Progenitor cell of endocrine pancreas (in vitro differentiated cells): ENCODE results near the gene VDR. TPM values are rescaled to one million over a fixed set of nuclear protein-coding genes. Genes with fewer than 3 reads are reported as not detected.

Source experiments
- DNase-seq: peaks from one replicate; pipeline ENCODE4 v3.0.0; 2021; ENCODE audit warnings: low spot score; ENCODE audit not compliant: unreplicated experiment
- H3K27ac Mint-ChIP-seq: 2 replicates; pipeline ENCODE4 v1.8.0; 2021; ENCODE audit warnings: mild to moderate bottlenecking, moderate library complexity, mixed read lengths
- H3K27me3 Mint-ChIP-seq: 2 replicates; pipeline ENCODE4 v1.8.0; 2021; ENCODE audit warnings: mixed read lengths
- H3K36me3 Mint-ChIP-seq: 2 replicates; pipeline ENCODE4 v1.8.0; 2022; ENCODE audit warnings: mixed read lengths; ENCODE audit not compliant: insufficient read depth
- H3K4me1 Mint-ChIP-seq: 2 replicates; pipeline ENCODE4 v1.8.0; 2021; ENCODE audit warnings: low read depth, mixed read lengths
- H3K4me3 Mint-ChIP-seq: 2 replicates; pipeline ENCODE4 v1.8.0; 2021; ENCODE audit warnings: low read depth, mild to moderate bottlenecking, moderate library complexity, mixed read lengths
- H3K9me3 Mint-ChIP-seq: 2 replicates; pipeline ENCODE4 v1.8.0; 2021; ENCODE audit warnings: low read depth, mixed read lengths
- CTCF ChIP-seq: fragments of 200-600 bp; sonication (generic); IDR thresholded peaks from one replicate; pipeline ENCODE4 v1.5.0; 2021; ENCODE audit warnings: antibody characterized with exemption, mild to moderate bottlenecking; ENCODE audit not compliant: unreplicated experiment
- total RNA-seq: library from RNA; stranded (reverse); gene quantifications from 2 replicates; pipeline ENCODE4 v1.2.1, GENCODE V29; 2021

VDR gene
- total RNA-seq, 1 donor from 2014 or later, result 0.31 TPM

GRCh38 chr12:47794679-47795078 lies 110.1 kb downstream of the VDR start:
- Mint-ChIP-seq H3K9me3 (no peaks in the 10 kb centered on the region), H3K36me3 (peaks cover 6% of the 10 kb centered on the region), H3K4me3 (no peak overlapping the region), H3K27me3 (no peaks in the 10 kb centered on the region), H3K4me1 (peaks cover 2% of the 10 kb centered on the region), H3K27ac (no peak overlapping the region)
- no peak for TF ChIP-seq CTCF
- DNase-seq, result no peak

GRCh38 chr12:47793015-47793681 lies 111.6 kb downstream of the VDR start:
- no peak for TF ChIP-seq CTCF
- no peak overlapping the region for H3K27ac Mint-ChIP-seq
- peaks cover 12% of the 10 kb centered on the region for H3K36me3 Mint-ChIP-seq
- no peaks in the 10 kb centered on the region for H3K9me3 Mint-ChIP-seq
- H3K27me3 Mint-ChIP-seq, result no peaks in the 10 kb centered on the region
- H3K4me1 Mint-ChIP-seq, result peaks cover 2% of the 10 kb centered on the region
- no peak overlapping the region for H3K4me3 Mint-ChIP-seq
- no peak for DNase-seq

GRCh38 chr12:47791874-47792273 lies 112.9 kb downstream of the VDR start:
- Mint-ChIP-seq H3K9me3 (no peaks in the 10 kb centered on the region), H3K4me3 (no peak overlapping the region), H3K36me3 (peaks cover 14% of the 10 kb centered on the region), H3K27ac (no peak overlapping the region), H3K27me3 (no peaks in the 10 kb centered on the region), H3K4me1 (no peaks in the 10 kb centered on the region)
- no peak for TF ChIP-seq CTCF
- DNase-seq, result no peak

Other genes with a start within 250 kb of the VDR start
- gene RPAP3, start 199.0 kb downstream of the VDR start, total RNA-seq, result 36.4 and 39.8 TPM in 2 replicates
- gene ENDOU, start 179.5 kb downstream of the VDR start, total RNA-seq, result not detected in 2 replicates
- gene RAPGEF3, start 146.1 kb downstream of the VDR start, total RNA-seq, result 1.2 and 1.7 TPM in 2 replicates
- 15.1 and 16.2 TPM in 2 replicates for gene SLC48A1, start 131.8 kb downstream of the VDR start, total RNA-seq
- 80.0 and 81.0 TPM in 2 replicates for gene HDAC7, start 85.1 kb downstream of the VDR start, total RNA-seq
- gene TMEM106C, start 58.6 kb upstream of the VDR start, total RNA-seq, result 76.1 and 83.9 TPM in 2 replicates
- 424 and 446 TPM in 2 replicates for gene COL2A1, start 99.5 kb upstream of the VDR start, total RNA-seq
- 34.9 and 38.4 TPM in 2 replicates for gene SENP1, start 201.1 kb upstream of the VDR start, total RNA-seq
- 132 and 141 TPM in 2 replicates for gene PFKM, start 214.4 kb upstream of the VDR start, total RNA-seq